OCI-LY7 (cell line): ENCODE data around the gene GPR87.

ENCODE experiments used
- EZH2phosphoT487 ChIP-seq: fragments of 200-600 bp; sonication (generic); IDR thresholded peaks from 2 replicates; pipeline ENCODE4 v1.6.1; 2018; ENCODE audit warnings: low read depth, borderline replicate concordance, mild to moderate bottlenecking, mixed run types, antibody characterized with exemption, low read length, moderate library complexity, mixed read lengths
- TF ChIP-seq, protein P1 (sequence below): fragments of 200-600 bp; sonication (generic); conservative IDR thresholded peaks from 2 replicates; pipeline ENCODE4 v1.5.1; 2014; ENCODE audit warnings: mild to moderate bottlenecking, antibody characterized with exemption, low read length, moderate library complexity, mixed read lengths

DNA sequence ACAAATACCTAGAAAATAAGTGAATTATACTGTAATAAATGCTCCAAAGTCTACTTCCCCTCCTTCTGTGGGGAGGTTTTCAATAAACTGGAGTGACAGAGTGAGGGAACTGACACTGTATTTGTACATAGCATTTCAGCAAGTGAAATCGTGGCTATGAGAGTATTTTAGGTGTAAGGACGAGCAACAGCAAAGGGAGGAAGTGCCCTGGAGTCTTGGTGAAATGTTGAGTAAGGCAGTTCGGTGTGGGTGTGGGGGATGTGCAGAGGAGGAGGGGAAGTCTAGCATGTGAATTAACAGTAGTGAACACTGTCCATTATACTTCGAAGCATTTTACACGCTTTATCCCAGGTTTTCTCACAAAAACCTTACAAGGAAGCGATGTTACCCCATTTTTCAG, 30.8 kb upstream of the GPR87 start:
- TF ChIP-seq, protein P1, sequence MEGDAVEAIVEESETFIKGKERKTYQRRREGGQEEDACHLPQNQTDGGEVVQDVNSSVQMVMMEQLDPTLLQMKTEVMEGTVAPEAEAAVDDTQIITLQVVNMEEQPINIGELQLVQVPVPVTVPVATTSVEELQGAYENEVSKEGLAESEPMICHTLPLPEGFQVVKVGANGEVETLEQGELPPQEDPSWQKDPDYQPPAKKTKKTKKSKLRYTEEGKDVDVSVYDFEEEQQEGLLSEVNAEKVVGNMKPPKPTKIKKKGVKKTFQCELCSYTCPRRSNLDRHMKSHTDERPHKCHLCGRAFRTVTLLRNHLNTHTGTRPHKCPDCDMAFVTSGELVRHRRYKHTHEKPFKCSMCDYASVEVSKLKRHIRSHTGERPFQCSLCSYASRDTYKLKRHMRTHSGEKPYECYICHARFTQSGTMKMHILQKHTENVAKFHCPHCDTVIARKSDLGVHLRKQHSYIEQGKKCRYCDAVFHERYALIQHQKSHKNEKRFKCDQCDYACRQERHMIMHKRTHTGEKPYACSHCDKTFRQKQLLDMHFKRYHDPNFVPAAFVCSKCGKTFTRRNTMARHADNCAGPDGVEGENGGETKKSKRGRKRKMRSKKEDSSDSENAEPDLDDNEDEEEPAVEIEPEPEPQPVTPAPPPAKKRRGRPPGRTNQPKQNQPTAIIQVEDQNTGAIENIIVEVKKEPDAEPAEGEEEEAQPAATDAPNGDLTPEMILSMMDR = no peak
- TF ChIP-seq EZH2phosphoT487 = no peak
